Left hindlimb (tissue), 1 donor: ENCODE measurements around the gene UCN.
"Not testable (repeated sequence)": the region's sequence is repeated elsewhere in the genome, so short reads cannot be mapped to it uniquely, and the experiment has no call there.

ENCODE experiments used
- DNase-seq: peaks from one replicate; pipeline ENCODE4 v3.0.0-alpha.2; 2018

UCN gene, protein sequence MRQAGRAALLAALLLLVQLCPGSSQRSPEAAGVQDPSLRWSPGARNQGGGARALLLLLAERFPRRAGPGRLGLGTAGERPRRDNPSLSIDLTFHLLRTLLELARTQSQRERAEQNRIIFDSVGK

DNA sequence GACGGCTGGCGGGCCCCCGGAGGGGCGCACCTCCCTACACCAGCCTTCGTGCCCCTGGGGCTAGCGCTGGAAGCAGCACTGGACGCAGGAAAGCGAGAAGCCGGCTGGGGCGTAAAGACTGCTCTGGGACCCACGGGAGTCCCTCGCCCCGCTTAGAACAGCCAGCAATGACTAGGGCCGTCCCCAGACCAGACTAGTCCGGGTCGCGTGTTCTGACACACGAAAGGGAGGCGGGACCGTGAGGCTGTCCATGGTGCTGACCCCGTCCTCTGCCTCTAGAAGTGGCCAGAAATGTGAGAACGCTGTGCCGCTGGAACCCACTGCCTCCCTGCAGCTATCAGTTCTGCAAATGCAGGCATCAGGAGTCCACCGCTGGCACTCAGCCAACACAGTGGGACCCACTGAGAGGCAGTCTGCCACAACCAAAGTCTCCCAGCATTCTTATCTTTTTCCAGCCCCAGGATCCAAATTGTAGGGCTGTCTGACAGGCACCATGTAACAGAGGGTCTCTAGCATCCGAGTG is at the start of gene UCN:
UCN (minus strand) TSS at position 87 of the 523 bp plus-strand sequence. CDS start 550 bp downstream, outside the sequence.
- peak; percentile 61 for DNase-seq

DNA sequence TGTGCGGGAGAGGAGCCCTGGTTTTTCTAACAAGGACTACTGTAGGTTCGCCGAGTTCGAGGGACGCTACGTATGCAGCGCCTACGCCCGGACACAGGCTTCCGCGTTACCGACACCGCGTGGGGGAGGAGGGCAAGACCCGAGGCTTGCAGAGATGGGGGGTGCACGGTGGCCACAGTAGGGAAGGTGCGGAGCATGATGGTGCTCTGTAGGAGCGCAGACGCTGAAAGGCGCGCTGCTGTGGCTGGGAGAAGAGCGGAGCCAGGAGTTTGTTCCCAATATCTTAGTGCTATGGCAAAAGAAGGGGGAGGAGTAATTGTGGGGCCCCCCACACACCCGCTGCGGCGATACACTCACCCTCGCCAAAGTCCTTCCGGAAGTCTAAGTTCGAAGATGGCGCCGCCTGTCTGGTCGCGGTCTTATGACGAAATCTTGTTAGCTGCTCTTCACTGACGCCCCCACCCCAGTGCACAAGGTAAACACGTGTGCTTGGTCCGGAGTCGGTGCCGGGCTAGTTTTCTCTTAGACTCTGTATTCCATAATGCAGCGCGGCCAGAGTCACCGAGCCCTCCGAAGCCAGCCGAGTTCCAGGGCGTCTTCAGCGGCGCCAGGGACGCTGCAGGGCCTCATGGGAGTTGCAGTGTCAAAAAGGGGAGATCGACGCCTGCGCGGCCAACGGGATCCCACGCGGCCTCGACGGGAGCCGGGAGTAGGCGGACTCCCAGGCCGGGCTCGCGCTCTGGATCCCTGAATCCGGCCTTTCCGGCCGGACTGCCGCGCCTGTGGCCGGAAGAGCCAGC is 48.3 kb upstream of the UCN start, which contains the start of gene GTF3C2:
GTF3C2 (minus strand) TSS at position 383 of the 800 bp plus-strand sequence. CDS start 13,210 bp downstream, outside the sequence.
- peak; percentile 95 for DNase-seq

DNA sequence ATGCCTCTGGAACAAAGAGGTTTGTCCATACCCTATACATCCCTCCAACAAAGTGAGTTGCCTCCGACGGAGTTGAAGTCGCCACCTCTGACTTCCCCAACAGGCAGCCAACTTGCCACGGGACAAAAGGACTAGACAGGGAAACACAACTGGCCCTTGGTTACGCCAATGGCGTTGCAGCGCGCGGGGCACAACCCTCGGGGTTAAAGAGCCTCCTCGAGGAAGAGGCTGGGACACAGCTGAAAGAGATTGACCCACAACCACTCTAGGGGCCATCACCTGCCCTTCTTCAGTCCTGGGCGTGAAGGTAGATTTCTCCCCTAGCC is 47.8 kb upstream of the UCN start:
- DNase-seq, result no peak

DNA sequence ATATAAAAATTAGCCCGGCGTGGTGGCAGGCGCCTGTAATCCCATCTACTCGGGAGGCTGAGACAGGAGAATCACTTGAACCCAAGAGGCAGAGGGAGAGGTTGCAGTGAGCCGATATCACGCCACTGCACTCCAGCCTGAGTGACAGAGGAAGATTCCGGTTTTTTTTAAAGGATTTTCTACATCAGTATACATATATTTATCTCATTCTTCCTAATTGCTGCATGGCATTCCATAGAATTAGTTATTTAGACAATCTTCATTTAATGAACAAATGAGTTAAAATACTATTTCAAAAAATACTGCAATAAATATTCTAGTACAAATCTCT is 46.3 kb upstream of the UCN start:
- DNase-seq, result no peak

DNA sequence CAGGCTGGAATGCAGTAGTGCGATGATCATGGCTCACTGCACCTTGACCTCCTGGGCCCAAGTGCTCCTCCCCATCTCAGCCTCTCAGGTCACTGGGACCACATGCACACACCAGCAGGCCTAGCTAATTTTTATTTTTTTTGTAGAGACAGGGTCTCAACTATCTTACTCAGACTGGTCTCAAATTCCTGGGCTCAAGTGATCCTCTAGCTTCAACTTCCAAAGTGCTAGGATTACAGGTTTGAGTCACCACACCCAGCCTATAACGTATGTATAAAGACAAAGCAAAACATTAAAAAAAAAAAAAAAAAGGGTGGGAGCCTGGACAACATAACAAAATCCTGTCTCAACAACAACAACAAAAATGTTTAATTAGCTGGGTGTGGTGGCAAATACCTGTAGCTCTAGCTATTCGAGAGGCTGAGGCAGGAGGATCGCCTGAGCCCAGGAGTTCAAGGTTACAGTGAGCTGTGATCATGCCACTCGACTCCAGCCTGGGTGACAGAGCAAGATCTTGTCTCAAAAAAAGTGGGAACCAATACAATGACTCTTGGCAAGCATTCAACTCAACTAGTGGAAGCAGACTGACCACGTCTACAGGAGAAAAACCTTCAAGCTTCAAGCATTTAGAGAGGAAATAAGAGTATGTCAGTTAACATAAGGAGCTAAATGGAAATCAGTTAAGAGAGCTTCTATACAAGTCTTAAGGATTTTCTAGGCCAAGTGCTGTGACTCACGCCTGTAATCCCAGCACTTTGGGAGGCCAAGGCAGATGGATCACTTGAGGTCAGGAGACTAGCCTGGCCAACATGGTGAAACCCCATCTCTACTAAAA is 45.7 kb upstream of the UCN start:
- DNase-seq, result no peak

DNA sequence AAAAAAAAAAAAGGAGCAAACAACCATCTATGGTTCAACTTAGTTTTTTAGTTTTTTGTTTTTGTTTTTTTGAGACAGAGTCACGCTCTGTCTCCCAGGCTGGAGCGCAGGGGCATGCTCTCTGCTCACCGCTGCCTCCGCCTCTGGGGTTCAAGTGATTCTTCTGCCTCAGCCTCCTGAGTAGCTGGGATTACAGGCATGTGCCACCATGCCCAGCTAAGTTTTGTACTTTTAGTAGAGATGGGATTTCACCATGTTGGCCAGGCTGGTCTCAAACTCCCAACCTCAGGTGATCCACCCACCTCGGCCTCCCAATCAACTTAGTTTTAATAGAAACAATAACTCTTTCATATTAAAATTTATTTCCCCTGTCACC is 45.1 kb upstream of the UCN start:
- DNase-seq, result not testable (repeated sequence)

DNA sequence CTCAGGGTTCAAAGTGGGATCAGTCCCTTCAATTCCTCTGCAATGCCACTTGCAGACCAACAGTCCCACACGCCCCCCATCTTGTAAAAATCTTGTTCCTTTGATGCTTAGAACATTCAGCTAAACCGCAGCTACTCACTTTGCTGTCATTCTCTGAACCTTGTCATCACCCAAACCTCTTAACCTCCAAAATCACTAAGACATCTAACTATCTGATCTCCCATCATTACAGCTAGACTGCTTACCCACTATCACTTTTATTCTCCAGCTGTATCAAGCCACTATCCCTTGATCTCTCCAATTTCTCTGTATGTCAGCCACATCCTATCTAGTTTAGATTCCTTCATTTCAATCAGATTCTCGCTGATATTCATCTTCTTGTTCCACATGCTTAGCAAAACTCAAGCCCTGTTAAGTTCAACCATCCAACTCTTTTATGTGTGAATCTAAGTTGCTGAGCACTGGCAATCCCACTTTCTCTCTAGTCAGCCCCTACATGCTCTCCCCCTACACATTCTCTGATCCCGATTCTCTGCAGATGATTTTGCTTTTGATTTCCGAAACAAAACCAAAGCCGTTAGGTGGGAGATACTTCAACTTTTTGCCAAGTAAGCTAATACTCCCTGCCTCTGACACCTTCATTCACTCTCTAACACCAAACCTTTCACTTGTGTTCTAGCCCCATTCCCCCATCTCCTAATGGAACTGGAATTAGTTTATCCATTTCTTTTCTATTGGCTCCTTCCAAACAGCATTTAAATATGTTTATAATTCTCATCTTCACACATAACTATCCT is 43.8 kb upstream of the UCN start:
- DNase-seq, result no peak

DNA sequence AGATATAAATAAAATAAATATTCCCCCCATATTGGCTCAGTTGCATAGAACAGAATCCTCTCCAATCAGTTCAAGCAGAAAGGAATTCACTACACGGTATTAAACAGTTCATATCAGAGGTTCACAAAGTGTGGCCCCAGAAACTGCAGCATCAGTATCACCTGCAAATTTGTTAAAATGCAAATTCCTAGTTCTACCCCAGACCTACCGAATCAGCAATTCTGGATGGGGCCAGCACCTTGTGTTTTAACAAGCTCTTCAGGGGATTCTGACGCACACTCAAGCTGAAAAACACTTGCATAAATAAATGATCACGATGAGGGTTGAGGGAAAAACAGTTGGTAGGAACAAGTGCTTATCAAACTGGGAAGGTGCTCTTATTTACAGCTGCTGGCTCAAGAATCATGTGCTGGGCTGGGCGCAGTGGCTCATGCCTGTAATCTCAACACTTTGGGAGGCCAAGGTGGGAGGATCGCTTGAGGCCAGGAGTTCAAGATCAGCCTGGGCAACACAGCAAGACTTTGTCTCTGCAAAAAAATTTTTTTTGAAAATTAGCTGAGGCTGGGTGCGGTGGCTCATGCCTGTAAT is 42.0 kb upstream of the UCN start:
- DNase-seq, result no peak

DNA sequence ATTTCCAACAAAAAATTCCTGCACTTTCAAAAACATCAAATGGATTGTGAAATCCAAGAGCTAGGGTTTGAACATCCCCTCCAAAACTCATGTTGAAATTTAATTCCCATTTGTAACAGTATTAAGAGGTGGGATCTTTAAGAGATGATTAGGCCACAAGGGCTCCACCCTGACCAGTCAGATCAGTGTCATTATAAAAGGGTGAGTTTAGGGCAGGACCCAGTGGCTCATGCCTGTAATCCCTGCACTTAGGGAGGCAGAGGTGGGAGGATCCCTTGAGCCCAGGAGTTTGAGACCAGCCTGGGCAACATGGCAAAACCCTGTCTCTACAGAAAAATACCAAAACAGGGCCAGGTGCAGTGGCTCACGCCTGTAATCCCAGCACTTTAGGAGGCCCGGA is 39.4 kb upstream of the UCN start:
- no peak for DNase-seq

DNA sequence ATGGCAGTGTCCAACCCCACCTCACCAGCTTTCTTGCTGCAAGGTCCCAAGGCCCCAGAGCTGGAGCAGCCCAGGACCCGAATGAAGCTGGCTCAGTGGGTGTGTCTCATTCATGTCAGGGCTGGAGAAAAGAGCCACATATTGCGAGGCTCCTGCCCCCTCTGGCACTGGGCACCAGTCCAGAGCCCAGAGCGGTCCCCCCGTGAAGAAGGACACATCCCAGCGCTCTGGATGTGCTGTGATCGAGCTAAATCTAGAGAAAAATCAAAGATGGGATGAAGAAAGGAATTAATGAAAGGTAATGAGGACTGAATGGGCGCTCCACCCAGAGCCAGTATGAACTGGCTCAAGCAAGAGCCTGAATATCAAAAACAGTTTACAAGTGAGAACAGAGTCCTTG is 27.9 kb upstream of the UCN start:
- DNase-seq, result no peak

DNA sequence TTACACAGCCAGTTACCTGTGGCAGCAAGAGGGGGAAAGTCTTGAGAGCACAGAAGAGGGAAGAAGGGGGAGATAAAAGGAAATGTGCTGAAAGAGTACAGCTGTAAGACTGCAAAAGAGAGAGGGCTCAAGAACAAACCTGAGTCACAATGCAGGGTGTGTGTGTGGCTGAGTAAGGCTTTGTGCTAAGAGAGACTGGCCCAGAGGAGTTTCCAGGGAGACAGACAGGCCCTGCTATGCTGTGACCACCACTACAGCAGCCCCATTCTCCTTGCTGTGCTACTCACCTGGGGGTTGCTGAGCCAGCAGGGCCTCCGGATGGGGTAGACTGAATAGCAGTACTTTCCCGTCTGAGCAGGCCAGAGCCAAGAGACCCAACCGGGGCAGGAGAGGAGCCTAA is 27.1 kb upstream of the UCN start:
- no peak for DNase-seq

DNA sequence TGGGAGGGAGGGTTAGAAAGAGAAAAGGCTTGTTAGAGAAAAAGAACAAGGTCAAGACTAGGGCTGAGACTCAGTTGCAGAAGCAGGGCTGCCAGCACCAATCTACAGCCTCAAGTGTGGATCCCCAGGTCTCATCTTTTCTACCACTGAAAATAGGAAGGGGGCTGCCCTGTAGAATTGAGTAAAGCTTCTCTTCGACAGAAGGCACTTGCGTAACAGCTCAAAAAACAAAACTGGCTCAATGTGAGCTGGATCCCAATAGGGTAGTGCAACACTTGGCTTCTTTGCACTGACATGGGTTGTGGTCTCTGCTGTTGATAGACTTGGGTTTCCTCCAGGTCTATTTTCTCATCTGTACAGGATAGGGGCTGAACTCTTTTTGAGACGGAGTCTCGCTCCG is 16.5 kb upstream of the UCN start:
- DNase-seq, result no peak

DNA sequence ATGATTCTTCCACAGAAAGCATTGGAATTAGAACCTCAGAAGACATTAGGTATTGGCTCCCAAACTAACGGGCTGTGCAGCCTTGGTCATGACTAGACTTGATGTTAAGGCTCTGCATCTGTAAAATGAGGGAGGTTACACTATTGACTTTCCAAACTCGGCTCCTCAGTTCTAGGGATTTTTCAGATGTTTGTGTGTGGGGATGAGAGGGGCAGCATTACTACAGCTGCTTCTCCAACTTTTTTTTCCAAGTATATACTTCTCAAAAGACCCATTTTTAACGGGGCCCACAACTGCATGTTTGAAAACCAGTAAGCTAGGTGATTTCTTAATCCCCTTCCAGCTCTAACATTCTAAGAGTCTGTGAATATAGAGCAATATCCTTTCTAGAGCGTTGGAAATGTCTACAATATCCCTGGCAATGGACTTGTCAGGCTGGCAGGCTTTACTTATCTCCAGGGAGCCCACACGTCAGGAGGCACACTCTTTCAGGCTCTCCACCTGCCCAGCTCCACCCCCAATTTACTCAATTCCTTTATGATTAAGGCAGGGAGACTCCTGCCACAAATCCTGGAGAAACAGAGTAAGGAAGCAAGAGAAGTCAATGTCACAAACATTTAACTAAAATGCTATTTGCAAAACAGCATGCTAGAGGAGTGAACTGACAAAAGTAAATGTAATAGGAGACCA is 15.5 kb upstream of the UCN start:
- no peak for DNase-seq

DNA sequence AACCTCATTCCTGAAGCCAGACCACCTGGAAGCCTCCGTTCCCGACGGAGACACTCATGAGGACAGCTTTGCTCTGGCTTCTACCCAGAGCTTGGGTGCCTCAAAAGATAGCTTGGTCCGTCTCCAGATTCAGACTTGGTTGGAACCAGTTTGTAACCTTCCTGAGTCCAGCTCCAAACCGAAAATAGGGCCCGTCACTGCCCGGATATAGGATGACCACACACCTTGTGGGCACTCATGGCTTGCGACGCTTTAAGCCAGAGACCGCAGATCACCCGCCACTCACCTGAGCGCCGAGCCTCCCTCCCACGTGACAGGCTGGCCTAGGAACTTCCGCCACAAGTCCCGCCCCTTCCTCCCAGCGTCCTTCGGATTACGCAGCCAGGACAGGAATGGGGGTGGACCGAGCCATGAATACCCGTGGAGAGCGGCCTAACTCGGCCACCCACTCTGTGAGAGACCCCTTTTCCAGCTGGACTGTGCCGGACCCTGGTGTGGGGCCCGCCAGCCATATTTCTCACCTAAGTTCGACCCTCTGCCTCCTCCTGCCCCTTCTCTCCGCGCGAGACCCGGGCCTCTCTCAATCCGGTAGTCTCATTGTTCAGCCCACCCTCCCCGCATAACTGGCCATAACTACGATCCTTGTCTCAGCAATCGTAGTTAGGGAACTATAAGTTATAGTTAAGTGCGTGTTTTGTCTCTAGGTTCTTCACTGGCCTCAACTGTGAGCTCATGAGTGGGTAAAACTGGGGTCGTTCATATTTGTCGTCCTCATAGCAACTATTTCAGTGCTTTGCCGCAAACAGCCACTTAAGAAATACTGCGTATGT is 14.7 kb upstream of the UCN start, which contains the start of gene MPV17:
MPV17 (minus strand) TSS at position 332 of the 830 bp plus-strand sequence. CDS start 580 bp downstream, outside the sequence.
- DNase-seq, result peak; percentile 94

DNA sequence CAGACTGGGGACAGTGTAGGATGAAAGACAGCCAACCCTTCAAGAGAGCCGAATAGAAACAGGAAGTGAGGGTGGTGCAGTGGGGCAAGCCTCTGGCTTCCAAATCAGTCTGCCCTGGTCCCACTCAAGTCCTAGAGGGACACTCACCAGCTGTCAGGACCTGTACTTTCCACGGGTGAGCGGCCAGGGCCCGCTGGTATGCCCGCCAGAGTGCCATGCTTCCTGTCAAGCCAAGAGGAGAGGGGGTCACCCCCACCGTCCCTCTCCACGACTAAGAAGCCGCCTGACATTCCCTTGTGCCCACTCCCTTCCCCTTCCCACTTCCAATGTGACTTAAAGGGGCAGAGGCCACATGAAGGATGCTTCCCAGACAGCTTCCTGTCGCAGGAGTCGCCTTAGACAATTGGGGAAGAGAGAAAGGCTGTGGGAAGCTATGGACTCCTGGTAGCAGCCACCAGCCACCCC is 14.1 kb upstream of the UCN start:
- no peak for DNase-seq

DNA sequence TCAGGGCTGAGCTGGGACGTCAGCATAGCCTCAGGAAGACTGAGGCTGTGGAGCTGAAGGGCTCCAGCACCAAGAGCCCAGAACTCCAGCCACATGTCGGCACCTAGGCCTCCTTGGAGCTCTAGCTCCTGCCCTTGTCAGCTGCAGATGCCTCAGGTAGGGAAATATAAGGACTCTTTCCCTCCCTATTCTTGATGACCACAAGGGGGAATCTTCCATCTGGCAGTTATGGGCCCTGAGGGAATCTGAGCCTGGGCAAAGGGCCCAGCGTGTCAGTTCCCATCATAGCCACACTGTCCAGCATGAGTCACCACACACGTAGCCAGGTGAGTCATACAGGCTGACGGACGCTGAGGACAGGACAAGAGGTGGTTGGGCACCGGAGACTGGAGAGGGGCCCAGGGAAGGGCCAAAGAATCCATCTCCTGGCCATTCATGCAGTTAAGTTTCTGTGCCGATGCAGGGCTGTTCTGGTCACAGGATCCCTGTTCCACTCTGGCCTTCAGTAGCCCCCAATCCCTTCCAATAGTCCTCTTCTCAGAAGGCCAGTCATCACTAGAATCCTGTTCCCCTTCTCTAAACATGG is 12.8 kb upstream of the UCN start:
- peak; percentile 44 for DNase-seq

DNA sequence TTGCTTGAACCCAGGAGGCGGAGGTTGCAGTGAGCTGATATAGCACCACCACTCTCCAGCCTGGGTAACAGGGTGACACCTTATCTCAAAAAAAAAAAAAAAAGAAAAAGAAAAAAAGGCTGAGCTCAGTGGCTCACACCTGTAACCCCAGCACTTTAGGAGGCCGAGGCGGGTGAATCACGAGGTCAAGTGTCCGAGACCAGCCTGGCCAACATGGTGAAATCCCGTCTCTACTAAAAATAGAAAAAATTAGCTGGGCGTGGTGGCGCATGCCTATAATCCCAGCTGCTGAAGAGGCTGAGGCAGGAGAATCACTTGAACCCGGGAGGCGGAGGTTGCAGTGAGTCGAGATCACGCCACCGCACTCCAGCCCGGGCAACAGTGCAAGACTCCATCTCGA is 11.6 kb upstream of the UCN start:
- not testable (repeated sequence) for DNase-seq

DNA sequence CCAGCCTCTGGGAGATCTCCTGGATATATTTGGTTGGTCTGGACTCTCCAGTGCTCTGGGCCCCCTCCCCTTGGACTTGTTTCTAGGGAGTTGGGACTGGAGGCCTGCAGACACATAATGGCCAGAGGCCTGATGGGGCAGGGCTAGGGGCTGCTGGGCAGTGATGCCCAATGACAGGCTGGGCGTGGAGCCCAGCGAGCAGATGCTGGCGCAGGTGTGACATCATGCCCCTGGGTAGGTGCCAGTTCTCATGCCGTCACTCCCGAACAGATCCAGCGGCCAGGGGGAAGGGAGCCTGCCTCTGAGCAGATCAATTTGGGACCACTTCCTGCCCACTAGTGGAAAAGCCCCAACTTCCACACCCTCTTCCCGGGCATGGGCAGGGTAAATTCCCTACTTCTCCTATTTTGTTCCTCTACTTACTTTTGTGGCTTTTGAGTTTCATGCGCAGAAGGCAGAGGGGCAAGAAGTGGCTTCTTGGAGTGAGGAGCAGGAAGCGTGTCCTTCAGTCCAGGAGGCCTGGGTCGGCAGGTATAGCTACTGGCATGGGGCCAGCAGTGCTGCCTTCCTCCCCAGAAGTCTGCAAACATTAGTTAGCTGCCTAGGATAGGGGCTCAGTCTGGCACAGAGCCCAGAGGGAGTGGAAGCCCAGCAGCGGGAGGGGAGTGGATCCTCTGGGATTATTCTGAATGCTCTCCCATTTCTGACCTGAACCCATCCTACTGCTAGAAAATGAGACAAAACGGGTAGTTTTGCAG is 8.6 kb upstream of the UCN start:
- DNase-seq, result no peak

DNA sequence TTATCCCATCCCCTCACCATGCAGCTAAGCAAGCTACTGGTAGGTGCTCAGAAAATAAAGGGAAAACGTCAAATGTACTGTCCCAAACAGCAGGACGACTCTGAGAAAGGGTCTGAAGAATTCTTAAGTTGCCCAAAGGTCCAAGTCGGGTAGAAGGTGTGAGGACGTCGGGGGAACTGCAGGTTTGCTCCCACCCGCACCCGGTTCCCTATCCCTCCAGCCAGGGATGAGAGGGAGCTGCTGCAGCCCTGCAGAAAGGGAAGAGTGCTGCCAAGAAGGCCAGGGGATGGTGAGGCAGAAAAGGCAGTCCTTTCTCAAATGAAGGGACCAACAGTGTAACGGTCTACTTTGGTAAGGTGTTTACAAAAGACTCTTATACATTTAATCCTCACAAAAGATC is 6.9 kb upstream of the UCN start:
- DNase-seq, result no peak

DNA sequence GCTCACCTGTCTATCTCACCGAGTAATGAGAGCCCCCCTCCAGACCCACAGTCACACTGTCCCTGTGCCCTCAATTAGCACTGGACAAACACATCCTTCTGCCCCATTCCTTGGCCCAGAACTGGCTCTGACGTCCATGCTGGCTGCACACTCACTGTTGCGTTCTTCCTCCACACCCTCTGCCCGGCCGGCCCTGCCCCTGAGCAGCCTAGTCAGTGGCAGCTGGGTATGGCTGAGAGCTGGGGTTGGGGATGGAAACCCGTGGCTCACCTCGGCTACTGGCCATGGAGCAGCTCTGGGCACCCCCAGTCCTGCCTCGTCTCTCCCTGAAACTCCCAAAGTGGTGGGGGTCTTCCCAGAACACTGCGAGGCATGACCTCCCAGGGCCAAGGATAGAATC is 6.5 kb upstream of the UCN start:
- no peak for DNase-seq
